Activated CD4-positive, alpha-beta T cell treated with anti-CD3 and anti-CD28 coated beads, Interleukin-2, Interleukin-4, amounts not matched to agents 100 ng/mL and 50 ng/mL, durations not matched to agents 16 hours and 8 hours (primary cell): Measurements from ENCODE around the gene CDK6.
A peak's percentile ranks its signal among the peaks of the same experiment; 100 is the strongest.

Experiments
- DNase-seq: peaks from one replicate; pipeline ENCODE4 v3.0.0-alpha.2; 2020; ENCODE audit warnings: low spot score

CDK6 gene

GRCh38 chr7:92680442-92680841 lies 155.9 kb downstream of the CDK6 start:
- DNase-seq, result no peak

GRCh38 chr7:92678291-92678920 lies 158.0 kb downstream of the CDK6 start:
- no peak for DNase-seq

GRCh38 chr7:92674379-92674778 lies 162.0 kb downstream of the CDK6 start:
- DNase-seq, result no peak

- peak; percentile 58 for DNase-seq
Observed at GRCh38 chr7:92671505-92672169, 164.7 kb downstream of the CDK6 start.

- no peak for DNase-seq
Observed at GRCh38 chr7:92670204-92670851, 166.0 kb downstream of the CDK6 start.

- DNase-seq, result peak; percentile 53
Observed at GRCh38 chr7:92669616-92670165, 166.7 kb downstream of the CDK6 start.

- DNase-seq, result no peak
Observed at GRCh38 chr7:92668564-92668963, 167.8 kb downstream of the CDK6 start.

- no peak for DNase-seq
Observed at GRCh38 chr7:92667816-92668535, 168.4 kb downstream of the CDK6 start.

- no peak for DNase-seq
Observed at GRCh38 chr7:92665926-92666325, 170.4 kb downstream of the CDK6 start.

- DNase-seq, result no peak
Observed at GRCh38 chr7:92661651-92662050, 174.7 kb downstream of the CDK6 start.

- no peak for DNase-seq
Observed at GRCh38 chr7:92658671-92659070, 177.7 kb downstream of the CDK6 start.

- no peak for DNase-seq
Observed at GRCh38 chr7:92657391-92657790, 179.0 kb downstream of the CDK6 start.

- no peak for DNase-seq
Observed at GRCh38 chr7:92656121-92656520, 180.3 kb downstream of the CDK6 start.

GRCh38 chr7:92655346-92655884 lies 181.0 kb downstream of the CDK6 start:
- no peak for DNase-seq

GRCh38 chr7:92653136-92653535 lies 183.2 kb downstream of the CDK6 start:
- no peak for DNase-seq

GRCh38 chr7:92652536-92652935 lies 183.8 kb downstream of the CDK6 start:
- DNase-seq, result no peak

- DNase-seq, result no peak
Observed at GRCh38 chr7:92650391-92650790, 186.0 kb downstream of the CDK6 start.

- peak; percentile 88 for DNase-seq
Observed at GRCh38 chr7:92648067-92648466, 188.3 kb downstream of the CDK6 start.

- DNase-seq, result no peak
Observed at GRCh38 chr7:92647652-92648051, 188.7 kb downstream of the CDK6 start.

GRCh38 chr7:92647011-92647625 lies 189.3 kb downstream of the CDK6 start:
- DNase-seq, result peak; percentile 54
